SIG-M5 treated with dmso at 0.1 percent for 504 hours (cell line): ENCODE measurements around the gene PTPRM.
A peak's percentile ranks its signal among the peaks of the same experiment; 100 is the strongest.

Experiments
- DNase-seq: peaks from one replicate; lab custom pipeline; 2025; ENCODE audit not compliant: unreplicated experiment; lab: John Stamatoyannopoulos, UW

Gene PTPRM

GRCh38 chr18:8368512-8369217, 801.5 kb downstream of the PTPRM start:
- DNase-seq, result no peak

- no peak for DNase-seq
Measured at GRCh38 chr18:8373486-8373885, 806.4 kb downstream of the PTPRM start.

- no peak for DNase-seq
Measured at GRCh38 chr18:8374676-8375075, 807.6 kb downstream of the PTPRM start.

DNA sequence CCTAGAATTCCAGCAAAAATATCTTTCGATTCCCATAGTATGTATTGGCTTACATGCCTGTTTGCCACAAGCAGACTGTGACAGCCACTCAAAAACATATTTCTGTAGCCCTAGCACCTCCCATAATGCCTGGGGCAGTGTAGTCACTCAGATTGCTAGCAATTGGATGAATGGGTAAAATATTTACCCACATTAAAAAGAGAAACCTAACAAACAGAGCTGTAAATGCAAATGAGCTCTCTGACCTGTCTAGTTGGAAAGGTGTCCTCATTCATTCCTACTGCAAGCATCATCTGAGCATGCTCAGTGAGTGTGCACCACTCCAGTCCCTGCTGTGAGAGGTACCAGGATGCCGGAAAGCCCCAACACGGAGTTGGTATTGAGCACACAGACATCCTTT, 808.1 kb downstream of the PTPRM start:
- no peak for DNase-seq

- no peak for DNase-seq
Measured at GRCh38 chr18:8376113-8376512, 809.0 kb downstream of the PTPRM start.

DNA sequence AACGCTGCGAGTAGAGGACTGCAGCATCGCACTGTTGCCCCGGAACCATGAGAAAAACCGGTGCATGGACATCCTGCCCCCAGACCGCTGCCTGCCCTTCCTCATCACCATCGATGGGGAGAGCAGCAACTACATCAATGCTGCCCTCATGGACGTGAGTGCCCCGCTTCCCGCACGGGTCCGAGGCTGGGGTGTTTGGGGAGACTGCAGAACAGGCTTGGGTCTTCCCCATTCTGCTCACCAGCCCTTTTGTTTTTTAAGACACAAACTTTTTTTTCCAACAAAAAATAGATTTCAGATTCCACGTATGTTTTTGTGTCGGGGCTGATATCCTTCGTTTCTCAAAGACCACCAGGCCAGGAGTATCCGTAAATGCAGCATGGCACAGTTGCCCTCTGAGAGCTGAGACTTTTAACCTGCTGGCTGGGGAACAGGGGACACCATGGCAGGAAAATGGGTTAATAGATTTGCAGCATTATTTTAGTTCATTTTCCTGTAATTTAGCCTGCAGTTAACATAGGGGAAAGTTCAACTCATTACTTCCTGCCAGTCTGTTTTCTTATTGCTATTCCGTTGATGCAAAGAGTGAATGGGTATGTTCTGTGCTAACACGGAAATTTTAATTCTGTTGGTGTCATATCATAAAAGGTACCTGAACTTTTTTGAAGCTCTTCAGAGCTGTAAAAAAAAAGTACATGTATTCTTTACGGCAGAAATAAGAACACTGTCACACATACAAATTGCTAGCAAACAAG, 812.2 kb downstream of the PTPRM start:
- DNase-seq, result no peak

- DNase-seq, result no peak
Measured at GRCh38 chr18:8380006-8380405, 812.9 kb downstream of the PTPRM start.

DNA sequence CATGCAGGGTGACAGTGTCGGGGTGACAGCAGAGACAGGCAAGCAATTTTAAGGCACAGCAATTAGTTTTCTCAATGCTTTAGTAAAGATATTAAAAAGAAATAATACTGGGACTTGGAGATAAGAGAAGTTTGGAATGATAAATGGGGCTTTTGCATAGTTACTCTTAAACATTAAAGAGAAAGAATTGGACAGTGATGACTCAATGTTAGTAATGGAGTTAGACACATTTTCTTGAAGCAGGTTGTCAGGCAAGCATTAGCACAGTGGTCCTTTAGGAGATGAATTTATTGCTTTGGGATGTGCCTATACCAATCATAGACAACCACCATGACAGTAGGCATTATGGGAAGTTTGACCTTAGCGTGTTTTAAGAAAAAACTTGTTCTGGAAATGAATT, 813.8 kb downstream of the PTPRM start:
- no peak for DNase-seq

DNA sequence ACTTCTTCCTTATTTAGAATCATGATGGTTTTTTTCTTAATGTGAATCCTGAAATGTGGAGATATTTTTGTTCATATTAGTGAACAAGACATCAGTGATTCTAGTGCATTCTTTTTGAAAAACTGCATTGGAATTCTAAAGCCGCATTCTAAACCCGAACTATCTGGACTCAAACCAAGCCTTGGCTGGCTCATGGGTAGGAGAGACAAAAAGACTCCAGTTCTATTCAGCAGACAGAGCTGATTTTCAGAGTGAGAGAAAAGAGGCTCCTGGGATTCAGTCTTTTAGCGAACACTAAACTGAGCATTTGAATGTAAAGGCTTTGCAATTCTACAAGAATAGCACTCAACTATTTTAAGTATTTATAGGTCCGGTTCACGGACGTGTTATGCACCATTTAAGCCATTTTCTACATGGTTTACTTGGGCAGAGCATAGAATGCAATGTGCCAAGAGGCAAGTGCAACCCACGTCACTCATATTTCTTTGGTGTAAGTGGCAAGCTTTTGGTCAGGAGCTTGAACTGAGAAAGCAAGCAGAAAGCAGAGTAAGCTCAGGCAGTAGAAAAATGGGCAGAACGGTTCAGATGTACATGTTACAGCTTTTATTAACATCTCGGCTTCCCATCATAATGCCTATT, 814.8 kb downstream of the PTPRM start:
- no peak for DNase-seq

DNA sequence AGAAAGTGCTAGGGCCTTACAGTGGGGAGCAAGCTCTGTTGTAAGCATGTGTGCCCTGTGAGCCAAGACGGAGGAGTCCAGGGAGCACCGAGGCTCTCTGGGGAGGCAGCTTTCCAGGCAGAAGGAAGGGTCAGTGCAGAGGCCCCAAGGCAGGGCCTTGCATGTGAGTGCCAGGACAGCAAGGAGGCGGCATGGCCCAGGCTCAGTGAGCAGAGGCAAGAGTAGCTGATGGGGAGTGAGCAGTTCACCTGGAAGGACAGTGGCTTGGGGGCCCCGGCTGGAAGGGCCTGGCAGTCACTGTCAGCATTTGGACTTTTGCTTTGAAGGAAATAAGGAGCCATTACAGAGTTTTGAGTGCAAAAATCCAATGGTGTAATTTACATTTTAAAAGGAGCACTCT, 818.3 kb downstream of the PTPRM start:
- no peak for DNase-seq

GRCh38 chr18:8386669-8387380, 819.7 kb downstream of the PTPRM start:
- DNase-seq, result no peak

DNA sequence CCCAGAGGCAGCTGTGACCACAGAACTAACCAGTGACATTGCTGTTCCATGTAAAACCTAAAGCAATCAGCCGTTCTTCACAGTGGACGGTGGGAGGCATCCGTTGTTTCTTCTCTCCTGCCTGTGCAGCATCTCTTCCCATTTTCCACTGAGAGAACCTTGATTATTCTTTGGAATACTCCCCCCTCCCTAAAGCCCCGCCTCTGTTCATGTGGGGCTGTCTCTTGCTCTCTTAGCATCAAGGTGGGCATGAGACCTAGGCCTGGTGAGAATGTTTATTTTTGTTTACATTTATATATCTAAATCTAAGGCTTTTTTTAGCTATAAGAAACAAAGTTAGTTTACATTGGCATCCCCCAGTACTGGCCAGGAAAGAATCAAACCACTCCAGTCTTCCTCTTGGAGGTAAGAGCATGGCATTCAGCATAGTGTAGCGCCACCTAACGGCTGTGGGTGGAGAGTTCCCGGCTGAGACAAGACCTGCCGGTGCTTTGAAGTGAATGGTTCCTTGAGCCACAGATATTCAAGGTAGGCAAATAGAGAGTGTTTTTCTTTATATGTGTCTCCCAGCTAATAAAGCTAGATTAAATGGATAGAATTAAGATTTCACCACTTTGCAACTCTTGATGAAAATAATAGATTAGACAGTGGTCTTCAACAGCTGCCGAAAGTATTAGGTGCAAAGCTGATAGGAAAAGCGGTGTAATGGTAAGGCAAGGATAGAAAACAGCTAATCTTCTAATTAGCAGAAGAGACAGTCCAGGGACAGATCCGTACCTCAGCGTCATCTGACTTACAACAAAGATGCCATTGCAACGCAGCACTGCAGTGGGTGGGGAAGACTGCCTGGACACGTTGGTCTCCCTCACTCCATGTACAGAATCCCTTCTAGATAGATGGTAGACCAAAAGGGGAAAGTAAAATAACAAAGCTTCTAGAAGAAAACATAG, 822.5 kb downstream of the PTPRM start:
- peak; percentile 9 for DNase-seq

GRCh38 chr18:8391068-8391467, 824.0 kb downstream of the PTPRM start:
- DNase-seq, result no peak

- no peak for DNase-seq
Measured at GRCh38 chr18:8396254-8396653, 829.1 kb downstream of the PTPRM start.

- no peak for DNase-seq
Measured at GRCh38 chr18:8397034-8397433, 829.9 kb downstream of the PTPRM start.

- DNase-seq, result no peak
Measured at GRCh38 chr18:8399138-8399537, 832.0 kb downstream of the PTPRM start.

- no peak for DNase-seq
Measured at GRCh38 chr18:8400193-8400752, 833.2 kb downstream of the PTPRM start.

DNA sequence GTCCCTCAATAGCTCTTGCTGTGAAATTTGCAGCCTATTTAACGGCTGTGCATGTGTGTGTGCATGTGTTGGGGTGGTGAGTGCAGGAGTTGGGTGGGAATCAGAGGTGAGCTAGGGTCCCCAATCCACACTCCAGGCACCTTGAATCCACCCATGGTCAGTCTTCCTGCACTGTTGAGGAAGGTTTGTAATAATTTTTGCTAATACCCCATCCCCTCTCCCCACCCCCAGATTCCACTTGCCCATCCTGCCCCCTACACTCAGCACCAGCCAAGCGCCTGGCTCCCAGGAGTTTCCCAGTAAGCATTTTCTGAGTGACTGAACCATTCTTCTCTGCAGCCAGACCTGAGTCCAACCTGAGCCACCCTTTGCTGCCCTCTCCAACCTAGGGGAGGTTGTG, 833.7 kb downstream of the PTPRM start:
- DNase-seq, result no peak

DNA sequence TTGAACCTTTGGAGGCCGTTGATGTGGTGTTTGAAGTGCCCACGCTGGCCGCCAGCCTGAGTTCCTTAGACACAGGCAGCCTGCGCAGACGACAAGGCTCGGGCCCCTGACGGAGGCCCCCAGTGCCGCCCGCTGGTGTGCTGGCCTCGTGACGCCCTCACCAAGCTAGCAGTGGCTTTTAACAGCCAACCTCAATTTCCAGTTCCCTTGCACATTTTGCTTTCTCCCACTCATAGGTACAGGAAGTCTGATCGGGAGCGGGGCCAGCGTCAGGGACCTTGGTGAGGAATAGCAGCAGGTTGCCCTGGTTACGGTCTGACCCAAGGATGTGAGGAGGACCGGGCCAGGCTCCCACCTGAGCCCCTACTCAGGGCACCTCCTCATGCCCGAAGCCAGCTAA, 834.5 kb downstream of the PTPRM start:
- no peak for DNase-seq

- DNase-seq, result no peak
Measured at GRCh38 chr18:8402237-8402636, 835.1 kb downstream of the PTPRM start.
